Ishikawa (cell line): ENCODE measurements around the gene AKAP9.

Experiments
- CEBPB ChIP-seq: IDR thresholded peaks from 2 replicates; pipeline ENCODE4 v1.6.1; 2012
- EGR1 ChIP-seq: IDR thresholded peaks from 2 replicates; pipeline ENCODE4 v1.6.1; 2012
- EP300 ChIP-seq: IDR thresholded peaks from 2 replicates; pipeline ENCODE4 v1.6.1; 2012; ENCODE audit warnings: borderline replicate concordance
- RAD21 ChIP-seq: IDR thresholded peaks from 2 replicates; pipeline ENCODE4 v1.6.1; 2012; ENCODE audit warnings: low read depth
- YY1 ChIP-seq: IDR thresholded peaks from 2 replicates; pipeline ENCODE4 v1.6.1; 2012; ENCODE audit warnings: low read depth
- TF ChIP-seq, protein P1 (sequence below): IDR thresholded peaks from 2 replicates; pipeline ENCODE4 v1.6.1; 2012; ENCODE audit warnings: low read depth, mild to moderate bottlenecking
- TF ChIP-seq, protein P2 (sequence below): IDR thresholded peaks from 2 replicates; pipeline ENCODE4 v1.6.1; 2012

DNA sequence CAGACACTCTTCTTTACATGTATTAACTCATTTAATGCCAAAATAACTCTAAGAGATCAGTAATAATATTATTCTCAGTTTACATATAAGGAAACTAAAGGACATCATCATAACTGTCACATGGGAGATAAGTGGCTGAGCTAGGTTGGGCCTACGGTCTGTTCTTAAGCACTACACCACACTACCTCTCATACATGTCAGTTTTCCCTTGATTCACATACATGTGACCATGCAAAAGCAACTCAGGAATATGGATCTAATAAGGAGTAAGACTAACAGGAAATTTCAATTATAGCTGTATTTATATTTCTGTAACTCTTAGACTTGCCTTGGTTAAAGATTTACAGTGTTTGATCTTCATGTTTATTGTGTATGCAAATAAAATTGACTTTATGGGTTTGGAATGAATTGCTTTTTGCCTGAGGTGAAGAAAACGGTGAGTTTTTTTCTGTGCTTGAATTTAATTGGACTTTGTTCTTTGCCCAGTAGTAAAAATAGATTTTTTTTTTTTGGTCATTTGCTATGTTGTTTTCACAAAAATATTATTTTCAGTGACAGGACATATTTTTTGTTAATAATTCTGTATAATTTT is 123.9 kb downstream of the AKAP9 start:
- TF ChIP-seq, protein P1, sequence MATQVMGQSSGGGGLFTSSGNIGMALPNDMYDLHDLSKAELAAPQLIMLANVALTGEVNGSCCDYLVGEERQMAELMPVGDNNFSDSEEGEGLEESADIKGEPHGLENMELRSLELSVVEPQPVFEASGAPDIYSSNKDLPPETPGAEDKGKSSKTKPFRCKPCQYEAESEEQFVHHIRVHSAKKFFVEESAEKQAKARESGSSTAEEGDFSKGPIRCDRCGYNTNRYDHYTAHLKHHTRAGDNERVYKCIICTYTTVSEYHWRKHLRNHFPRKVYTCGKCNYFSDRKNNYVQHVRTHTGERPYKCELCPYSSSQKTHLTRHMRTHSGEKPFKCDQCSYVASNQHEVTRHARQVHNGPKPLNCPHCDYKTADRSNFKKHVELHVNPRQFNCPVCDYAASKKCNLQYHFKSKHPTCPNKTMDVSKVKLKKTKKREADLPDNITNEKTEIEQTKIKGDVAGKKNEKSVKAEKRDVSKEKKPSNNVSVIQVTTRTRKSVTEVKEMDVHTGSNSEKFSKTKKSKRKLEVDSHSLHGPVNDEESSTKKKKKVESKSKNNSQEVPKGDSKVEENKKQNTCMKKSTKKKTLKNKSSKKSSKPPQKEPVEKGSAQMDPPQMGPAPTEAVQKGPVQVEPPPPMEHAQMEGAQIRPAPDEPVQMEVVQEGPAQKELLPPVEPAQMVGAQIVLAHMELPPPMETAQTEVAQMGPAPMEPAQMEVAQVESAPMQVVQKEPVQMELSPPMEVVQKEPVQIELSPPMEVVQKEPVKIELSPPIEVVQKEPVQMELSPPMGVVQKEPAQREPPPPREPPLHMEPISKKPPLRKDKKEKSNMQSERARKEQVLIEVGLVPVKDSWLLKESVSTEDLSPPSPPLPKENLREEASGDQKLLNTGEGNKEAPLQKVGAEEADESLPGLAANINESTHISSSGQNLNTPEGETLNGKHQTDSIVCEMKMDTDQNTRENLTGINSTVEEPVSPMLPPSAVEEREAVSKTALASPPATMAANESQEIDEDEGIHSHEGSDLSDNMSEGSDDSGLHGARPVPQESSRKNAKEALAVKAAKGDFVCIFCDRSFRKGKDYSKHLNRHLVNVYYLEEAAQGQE, result no peak
- TF ChIP-seq EGR1 (no peak), RAD21 (no peak), YY1 (no peak), EP300 (no peak), CEBPB (no peak)
- TF ChIP-seq, protein P2, sequence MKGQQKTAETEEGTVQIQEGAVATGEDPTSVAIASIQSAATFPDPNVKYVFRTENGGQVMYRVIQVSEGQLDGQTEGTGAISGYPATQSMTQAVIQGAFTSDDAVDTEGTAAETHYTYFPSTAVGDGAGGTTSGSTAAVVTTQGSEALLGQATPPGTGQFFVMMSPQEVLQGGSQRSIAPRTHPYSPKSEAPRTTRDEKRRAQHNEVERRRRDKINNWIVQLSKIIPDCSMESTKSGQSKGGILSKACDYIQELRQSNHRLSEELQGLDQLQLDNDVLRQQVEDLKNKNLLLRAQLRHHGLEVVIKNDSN, result no peak
